NCI-H187 (cell line): ENCODE data around the gene VEGFA.

ENCODE experiments used
- DNase-seq, 2 experiments: peaks; one replicate each; lab custom pipeline; 2025; lab: John Stamatoyannopoulos, UW

Gene VEGFA

GRCh38 chr6:43772681-43773049, 2.7 kb downstream of the VEGFA start:
- DNase-seq, result no peak

- DNase-seq, result no peak
These were observed 3.3 kb downstream of the VEGFA start for GRCh38 chr6:43773050-43773979.

GRCh38 chr6:43773980-43774775, 4.2 kb downstream of the VEGFA start:
- no peak for DNase-seq

DNA sequence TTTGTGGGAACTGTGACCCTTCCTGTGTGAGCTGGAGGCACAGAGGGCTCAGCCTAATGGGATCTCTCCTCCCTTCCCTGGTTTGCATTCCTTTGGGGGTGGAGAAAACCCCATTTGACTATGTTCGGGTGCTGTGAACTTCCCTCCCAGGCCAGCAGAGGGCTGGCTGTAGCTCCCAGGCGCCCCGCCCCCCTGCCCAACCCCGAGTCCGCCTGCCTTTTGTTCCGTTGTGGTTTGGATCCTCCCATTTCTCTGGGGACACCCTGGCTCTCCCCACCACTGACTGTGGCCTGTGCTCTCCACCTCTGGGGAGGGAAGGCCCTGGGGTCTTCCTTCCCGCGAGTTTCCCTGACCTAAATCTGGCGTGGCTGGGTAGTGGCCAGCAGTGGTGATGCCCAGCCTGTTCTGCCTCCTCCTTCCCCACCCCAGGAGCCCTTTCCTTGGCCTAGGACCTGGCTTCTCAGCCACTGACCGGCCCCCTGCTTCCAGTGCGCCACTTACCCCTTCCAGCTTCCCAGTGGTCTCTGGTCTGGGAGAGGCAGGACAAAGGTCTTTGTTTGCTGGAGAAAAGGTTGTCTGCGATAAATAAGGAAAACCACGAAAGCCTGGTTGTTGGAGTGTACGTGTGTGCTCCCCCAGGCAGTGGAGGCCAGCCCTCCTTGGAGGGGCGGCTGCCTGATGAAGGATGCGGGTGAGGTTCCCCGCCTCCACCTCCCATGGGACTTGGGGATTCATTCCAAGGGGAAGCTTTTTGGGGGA, 4.9 kb downstream of the VEGFA start:
- peak in 1 of 2 experiments; percentile 8 for DNase-seq

DNA sequence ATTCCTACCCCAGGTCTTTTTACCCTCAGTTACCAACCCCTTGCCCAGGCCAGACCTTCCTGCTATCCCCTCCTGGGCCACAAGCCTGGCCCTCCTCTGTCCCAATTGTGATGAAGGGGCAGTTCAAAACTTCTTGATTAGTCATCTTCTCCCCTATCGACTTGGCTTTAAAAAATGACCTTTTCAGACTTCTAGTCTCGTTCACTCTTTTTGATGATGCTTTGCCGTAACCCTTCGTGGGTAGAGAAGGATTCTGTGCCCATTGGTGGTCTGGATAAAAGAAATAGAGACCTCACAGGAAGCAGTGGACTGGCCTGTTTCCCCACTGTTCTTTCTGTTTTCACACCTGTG, 5.5 kb downstream of the VEGFA start:
- DNase-seq, result no peak

DNA sequence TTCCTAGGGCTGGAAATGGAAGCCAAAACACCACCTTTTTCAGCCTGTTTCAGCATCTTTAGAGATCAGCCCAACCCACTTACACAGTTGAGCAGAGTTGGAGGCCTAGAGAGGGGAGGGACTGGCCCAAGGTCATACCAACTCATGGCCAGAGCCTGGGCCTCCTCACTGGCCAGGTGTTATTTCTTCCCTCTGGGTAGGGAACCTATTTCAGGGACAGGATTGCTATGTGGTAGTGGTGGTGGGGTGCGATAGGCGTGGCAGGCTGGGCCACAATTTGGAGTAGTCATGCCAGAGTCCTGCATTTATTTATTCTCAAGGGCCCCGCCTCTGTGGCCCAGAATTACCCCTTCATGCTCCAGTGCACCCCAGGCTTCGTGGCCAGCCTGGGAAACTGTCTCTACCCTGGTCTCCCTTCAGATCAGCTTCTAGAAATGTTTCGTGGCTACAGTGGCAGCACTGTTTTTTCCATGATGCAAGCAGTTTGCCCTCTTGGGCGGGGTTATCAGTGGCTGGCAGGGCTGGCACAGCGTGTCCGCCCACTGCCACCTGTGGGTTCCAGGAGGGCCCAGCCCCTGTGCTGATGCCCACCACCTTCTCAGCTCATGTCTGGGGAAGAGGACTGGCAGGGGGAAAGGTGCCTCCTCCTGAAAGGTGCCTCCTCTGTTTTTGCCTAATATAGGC, 6.2 kb downstream of the VEGFA start:
- no peak for DNase-seq

DNA sequence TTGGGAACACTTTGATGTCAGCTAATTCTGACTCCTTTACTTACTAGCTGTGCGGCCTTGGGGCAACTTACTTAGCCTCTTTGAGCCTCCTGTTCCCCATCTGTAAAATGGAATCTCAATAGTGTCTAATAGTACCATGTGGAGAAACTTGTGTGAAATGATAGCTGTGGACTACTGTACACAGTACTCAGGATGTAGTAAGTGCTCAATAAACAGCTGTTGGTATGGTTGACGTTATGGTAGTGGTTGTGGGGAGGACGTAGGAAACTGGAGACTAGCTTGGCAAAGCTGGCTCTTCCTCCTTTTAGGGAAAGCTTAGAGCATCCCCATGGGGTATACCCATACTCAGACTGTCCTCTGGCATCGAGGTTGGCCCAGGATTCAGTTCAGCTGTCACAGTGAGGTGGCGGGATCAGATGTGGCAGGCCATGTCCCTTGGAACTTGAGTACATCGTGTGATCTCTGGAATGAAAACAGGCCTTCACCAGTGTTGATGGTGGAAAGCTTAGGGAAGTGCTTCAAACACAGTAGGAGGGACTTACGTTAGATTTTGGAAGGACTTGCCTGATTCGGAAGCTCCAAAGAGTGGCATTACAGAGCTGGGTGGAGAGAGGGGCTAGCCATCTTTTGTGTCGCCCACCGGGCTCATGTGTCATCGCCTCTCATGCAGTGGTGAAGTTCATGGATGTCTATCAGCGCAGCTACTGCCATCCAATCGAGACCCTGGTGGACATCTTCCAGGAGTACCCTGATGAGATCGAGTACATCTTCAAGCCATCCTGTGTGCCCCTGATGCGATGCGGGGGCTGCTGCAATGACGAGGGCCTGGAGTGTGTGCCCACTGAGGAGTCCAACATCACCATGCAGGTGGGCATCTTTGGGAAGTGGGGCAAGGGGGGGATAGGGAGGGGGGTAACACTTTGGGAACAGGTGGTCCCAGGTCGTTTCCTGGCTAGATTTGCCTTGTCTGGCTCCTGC, 7.1 kb downstream of the VEGFA start:
- DNase-seq, result no peak

- no peak for DNase-seq
These were observed 8.3 kb downstream of the VEGFA start for GRCh38 chr6:43778131-43778855.

GRCh38 chr6:43778976-43779851, 9.2 kb downstream of the VEGFA start:
- DNase-seq, result no peak

- DNase-seq, result no peak
These were observed 9.8 kb downstream of the VEGFA start for GRCh38 chr6:43779852-43780236.

DNA sequence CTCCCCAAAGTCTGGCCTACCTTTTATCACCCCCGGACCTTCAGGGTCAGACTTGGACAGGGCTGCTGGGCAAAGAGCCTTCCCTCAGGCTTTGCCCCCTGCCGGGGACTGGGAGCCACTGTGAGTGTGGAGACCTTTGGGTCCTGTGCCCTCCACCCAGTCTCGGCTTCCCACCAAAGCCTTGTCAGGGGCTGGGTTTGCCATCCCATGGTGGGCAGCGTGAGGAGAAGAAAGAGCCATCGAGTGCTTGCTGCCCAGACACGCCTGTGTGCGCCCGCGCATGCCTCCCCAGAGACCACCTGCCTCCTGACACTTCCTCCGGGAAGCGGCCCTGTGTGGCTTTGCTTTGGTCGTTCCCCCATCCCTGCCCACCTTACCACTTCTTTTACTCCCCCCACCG, 10.3 kb downstream of the VEGFA start:
- no peak for DNase-seq

DNA sequence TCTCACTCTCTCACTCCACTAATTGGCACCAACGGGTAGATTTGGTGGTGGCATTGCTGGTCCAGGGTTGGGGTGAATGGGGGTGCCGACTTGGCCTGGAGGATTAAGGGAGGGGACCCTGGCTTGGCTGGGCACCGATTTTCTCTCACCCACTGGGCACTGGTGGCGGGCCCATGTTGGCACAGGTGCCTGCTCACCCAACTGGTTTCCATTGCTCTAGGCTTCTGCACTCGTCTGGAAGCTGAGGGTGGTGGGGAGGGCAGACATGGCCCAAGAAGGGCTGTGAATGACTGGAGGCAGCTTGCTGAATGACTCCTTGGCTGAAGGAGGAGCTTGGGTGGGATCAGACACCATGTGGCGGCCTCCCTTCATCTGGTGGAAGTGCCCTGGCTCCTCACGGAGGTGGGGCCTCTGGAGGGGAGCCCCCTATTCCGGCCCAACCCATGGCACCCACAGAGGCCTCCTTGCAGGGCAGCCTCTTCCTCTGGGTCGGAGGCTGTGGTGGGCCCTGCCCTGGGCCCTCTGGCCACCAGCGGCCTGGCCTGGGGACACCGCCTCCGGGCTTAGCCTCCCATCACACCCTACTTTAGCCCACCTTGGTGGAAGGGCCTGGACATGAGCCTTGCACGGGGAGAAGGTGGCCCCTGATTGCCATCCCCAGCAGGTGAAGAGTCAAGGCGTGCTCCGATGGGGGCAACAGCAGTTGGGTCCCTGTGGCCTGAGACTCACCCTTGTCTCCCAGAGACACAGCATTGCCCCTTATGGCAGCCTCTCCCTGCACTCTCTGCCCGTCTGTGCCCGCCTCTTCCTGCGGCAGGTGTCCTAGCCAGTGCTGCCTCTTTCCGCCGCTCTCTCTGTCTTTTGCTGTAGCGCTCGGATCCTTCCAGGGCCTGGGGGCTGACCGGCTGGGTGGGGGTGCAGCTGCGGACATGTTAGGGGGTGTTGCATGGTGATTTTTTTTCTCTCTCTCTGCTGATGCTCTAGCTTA, 11.2 kb downstream of the VEGFA start:
- DNase-seq, result no peak

GRCh38 chr6:43781941-43782704, 12.1 kb downstream of the VEGFA start:
- no peak for DNase-seq

GRCh38 chr6:43782764-43783513, 12.9 kb downstream of the VEGFA start:
- no peak for DNase-seq

GRCh38 chr6:43784049-43784855, 14.2 kb downstream of the VEGFA start:
- DNase-seq, result no peak
